Mucosa of descending colon (tissue), 3 donors: Measurements from ENCODE around the gene LSS. TPM values are rescaled to one million over a fixed set of nuclear protein-coding genes. Genes with fewer than 3 reads are reported as not detected.

Experiments used
- ATAC-seq: fragments of 200-7000 bp; cut with Tn5 transposase; one replicate; pipeline ENCODE4 v1.9.1; 2020; ENCODE audit warnings: mild to moderate bottlenecking, moderate library complexity
- DNase-seq, 3 donors: peaks; one replicate each; pipeline ENCODE4 v3.0.0-alpha.2; 2020
- H3K36me3 ChIP-seq: fragments of 200-600 bp; one replicate; pipeline ENCODE4 v1.8.0; 2021; ENCODE audit warnings: low read depth, mild to moderate bottlenecking
- H3K4me1 ChIP-seq: fragments of 200-600 bp; one replicate; pipeline ENCODE4 v1.8.0; 2021; ENCODE audit warnings: low read depth, mild to moderate bottlenecking
- H3K4me3 ChIP-seq: fragments of 200-600 bp; one replicate; pipeline ENCODE4 v1.8.0; 2021; ENCODE audit warnings: mild to moderate bottlenecking
- H3K9me3 ChIP-seq: fragments of 200-600 bp; one replicate; pipeline ENCODE4 v1.8.0; 2021; ENCODE audit warnings: mild to moderate bottlenecking
- CTCF ChIP-seq: fragments of 200-600 bp; IDR thresholded peaks from one replicate; pipeline ENCODE4 v1.8.0; 2022; ENCODE audit warnings: antibody characterized with exemption, mild to moderate bottlenecking
- intact Hi-C, 2 donors: fragments of 100-400 bp; cut with DNase I in 1 of 2; cut with micrococcal nuclease in 1 of 2; formaldehyde crosslinking; loops; one replicate each; pipeline versions ENCODE4 v1.11.0 to v1.11.1; 2022; cut with DNase I, micrococcal nuclease
- total RNA-seq, 3 donors: library from RNA; stranded (reverse); fragmentation: NEBNext Ultra II Directional in 2 of 3; extraction: Animal tissue kit (Norgen Biotek cat#: 25700) in 2 of 3; gene quantifications; one replicate each; pipeline versions ENCODE4 v1.2.1 to v1.2.4, GENCODE V29; 2021 to 2023
- donor health status: DM: no; HTN: no; CAD: no; lungs with moderate emphysema.
- donor health status: DM: no; HTN: no; CAD: no.
- donor health status: DM: no; HTN: yes; CAD: no.

Gene LSS
- total RNA-seq, 3 donors from 2014 or later: 72.6 to 84.8 (median 81.1) TPM

GRCh38 chr21:46182548-46183336 lies 45.8 kb downstream of the LSS start:
- H3K9me3 ChIP-seq: no peaks in the 10 kb centered on the region
- ATAC-seq (no peak), DNase-seq (peak in 1 of 3 donors; percentile 45)
- TF ChIP-seq CTCF: no peak
- H3K4me1 ChIP-seq: peaks cover 4% of the 10 kb centered on the region
- H3K4me3 ChIP-seq: no peak overlapping the region
- H3K36me3 ChIP-seq: no peaks in the 10 kb centered on the region
- intact Hi-C loops: no loop called here

DNA sequence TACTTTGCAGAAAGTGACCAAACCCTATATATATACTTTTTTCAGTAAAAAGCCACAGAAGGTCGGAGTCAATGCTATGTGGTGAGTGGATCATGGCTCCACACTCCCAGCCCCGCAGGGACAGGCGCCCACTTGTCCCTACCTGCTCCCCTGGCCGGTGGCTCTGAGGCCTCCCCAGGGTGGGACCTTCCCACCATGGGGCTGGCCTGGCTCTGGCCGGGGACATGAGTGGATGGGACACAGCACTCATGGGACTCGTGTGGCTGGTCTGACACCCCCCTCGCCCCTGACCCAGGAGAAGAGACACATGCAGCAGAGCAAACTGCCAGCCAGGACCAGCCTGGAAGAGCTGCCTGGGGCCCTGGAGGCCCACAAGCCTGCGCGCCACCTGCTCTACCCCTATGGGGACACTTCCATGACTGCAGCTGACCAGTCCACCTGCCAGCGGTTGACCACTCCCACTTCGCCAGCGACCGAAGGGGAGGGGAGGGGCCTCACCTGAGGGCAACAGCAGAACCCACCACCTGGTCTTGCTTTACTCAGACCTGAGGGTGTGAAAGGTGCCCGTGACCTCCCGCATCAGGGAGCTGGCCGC lies 46.5 kb downstream of the LSS start:
- Histone ChIP-seq H3K36me3 (no peaks in the 10 kb centered on the region), H3K9me3 (no peaks in the 10 kb centered on the region), H3K4me3 (no peak overlapping the region), H3K4me1 (peaks cover 4% of the 10 kb centered on the region)
- TF ChIP-seq CTCF: no peak
- DNase-seq (no peak), ATAC-seq (no peak)
- intact Hi-C loops: no loop called here

DNA sequence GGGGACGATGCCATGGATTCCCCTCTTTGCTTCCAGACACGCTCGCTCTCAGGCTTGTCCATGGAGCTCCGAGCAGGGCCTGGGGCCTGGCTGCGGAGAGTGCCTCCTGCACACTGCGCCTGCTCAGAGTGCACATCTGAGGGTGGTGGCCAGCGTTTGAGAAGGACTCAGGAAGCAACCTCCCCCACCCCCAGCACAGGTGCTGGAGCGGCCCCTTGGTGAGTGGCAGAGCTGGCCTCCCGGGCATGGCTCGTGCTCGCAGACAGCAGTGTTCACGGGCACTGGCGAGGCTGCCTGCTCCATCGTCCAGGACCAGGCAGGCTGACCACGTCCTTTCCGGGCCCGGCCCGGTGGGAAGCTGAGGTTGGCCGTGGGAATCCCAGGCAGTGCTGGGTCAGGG lies 47.1 kb downstream of the LSS start:
- H3K4me3 ChIP-seq: no peak overlapping the region
- no peaks in the 10 kb centered on the region for H3K9me3 ChIP-seq
- ATAC-seq (no peak), DNase-seq (no peak)
- TF ChIP-seq CTCF: no peak
- intact Hi-C loops: no loop called here
- peaks cover 4% of the 10 kb centered on the region for H3K4me1 ChIP-seq
- H3K36me3 ChIP-seq: no peaks in the 10 kb centered on the region

GRCh38 chr21:46180778-46181391 lies 47.7 kb downstream of the LSS start:
- DNase-seq (peak in 1 of 3 donors; percentile 26), ATAC-seq (no peak)
- Histone ChIP-seq H3K36me3 (no peaks in the 10 kb centered on the region), H3K4me1 (peaks cover 4% of the 10 kb centered on the region), H3K4me3 (no peak overlapping the region), H3K9me3 (no peaks in the 10 kb centered on the region)
- intact Hi-C loops: no loop called here
- TF ChIP-seq CTCF: no peak

- TF ChIP-seq CTCF: no peak
- ATAC-seq: no peak
- Histone ChIP-seq H3K4me1 (peaks cover 3% of the 10 kb centered on the region), H3K36me3 (no peaks in the 10 kb centered on the region), H3K4me3 (no peak overlapping the region), H3K9me3 (peaks cover 4% of the 10 kb centered on the region)
- intact Hi-C loops: no loop called here
- peak in 1 of 3 donors; percentile 14 for DNase-seq
Observed at GRCh38 chr21:46180079-46180722, 48.4 kb downstream of the LSS start.
